ENCODE measurements around the gene CKMT2.

CKMT2 gene

GRCh38 chr5:81189875-81190498 is 43.1 kb upstream of the CKMT2 start:
- Histone ChIP-seq H3K23ac (ENCODE audit: low read length) (no peak overlapping the region), H2AK5ac (ENCODE audit: low read length) (no peak overlapping the region), H3K27ac (ENCODE audit: low read depth, low read length) (no peak overlapping the region), H2BK5ac (ENCODE audit: low read length) (no peak overlapping the region), H3K27me3 (ENCODE audit: insufficient read depth, low read length, poor library complexity) (no peaks in the 10 kb centered on the region), H2BK15ac (replicated peaks; ENCODE audit: low read depth) (no peak overlapping the region), H3K79me1 (ENCODE audit: low read length) (no peaks in the 10 kb centered on the region), H2BK120ac (ENCODE audit: low read depth, low read length) (no peak overlapping the region), H3K18ac (ENCODE audit: low read length) (no peak overlapping the region), H3K36me3 (ENCODE audit: control insufficient read depth, insufficient read depth, low read length) (no peaks in the 10 kb centered on the region), H3K4me2 (ENCODE audit: low read length) (no peak overlapping the region), H4K8ac (ENCODE audit: low read depth, low read length) (no peak overlapping the region), H3K4me1 (ENCODE audit: control insufficient read depth, low read depth, low read length) (no peaks in the 10 kb centered on the region), H3K9ac (ENCODE audit: low read length) (no peak overlapping the region), H4K5ac (ENCODE audit: low read length) (no peak overlapping the region), H3K4ac (ENCODE audit: low read depth, low read length) (no peak overlapping the region), H3K56ac (ENCODE audit: low read length) (no peak overlapping the region), H3K4me3 (ENCODE audit: low read length) (no peak overlapping the region), H3K79me2 (ENCODE audit: control insufficient read depth, insufficient read depth, low read length) (no peaks in the 10 kb centered on the region)
- no peak for DNase-seq
- no CpG with 5 or more reads among the region's 14 CpGs for WGBS (ENCODE audit: extremely low coverage, insufficient coverage, low lambda C conversion rate)

GRCh38 chr5:81191726-81192372 is 41.3 kb upstream of the CKMT2 start:
- WGBS (ENCODE audit: extremely low coverage, insufficient coverage, low lambda C conversion rate), result no CpG with 5 or more reads among the region's 9 CpGs

GRCh38 chr5:81192373-81192750 is 40.8 kb upstream of the CKMT2 start:
- no peak overlapping the region for H2BK15ac ChIP-seq (replicated peaks; ENCODE audit: low read depth)
- DNase-seq, result peak; percentile 52
- H3K79me2 ChIP-seq (ENCODE audit: control insufficient read depth, insufficient read depth, low read length), result no peaks in the 10 kb centered on the region
- no peak overlapping the region for H3K56ac ChIP-seq (ENCODE audit: low read length)
- H4K5ac ChIP-seq (ENCODE audit: low read length), result no peak overlapping the region
- H3K9ac ChIP-seq (ENCODE audit: low read length), result no peak overlapping the region
- H3K79me1 ChIP-seq (ENCODE audit: low read length), result no peaks in the 10 kb centered on the region
- no peak overlapping the region for H3K4me3 ChIP-seq (ENCODE audit: low read length)
- H3K18ac ChIP-seq (ENCODE audit: low read length), result no peak overlapping the region
- H2AK5ac ChIP-seq (ENCODE audit: low read length), result no peak overlapping the region
- H2BK5ac ChIP-seq (ENCODE audit: low read length), result no peak overlapping the region
- H3K4me2 ChIP-seq (ENCODE audit: low read length), result no peak overlapping the region
- H3K4me1 ChIP-seq (ENCODE audit: control insufficient read depth, low read depth, low read length), result no peaks in the 10 kb centered on the region
- no peak overlapping the region for H3K27ac ChIP-seq (ENCODE audit: low read depth, low read length)
- H2BK120ac ChIP-seq (ENCODE audit: low read depth, low read length), result no peak overlapping the region
- no CpG with 5 or more reads among the region's 8 CpGs for WGBS (ENCODE audit: extremely low coverage, insufficient coverage, low lambda C conversion rate)
- no peak overlapping the region for H3K23ac ChIP-seq (ENCODE audit: low read length)
- H3K27me3 ChIP-seq (ENCODE audit: insufficient read depth, low read length, poor library complexity), result no peaks in the 10 kb centered on the region
- H3K36me3 ChIP-seq (ENCODE audit: control insufficient read depth, insufficient read depth, low read length), result no peaks in the 10 kb centered on the region
- H4K8ac ChIP-seq (ENCODE audit: low read depth, low read length), result no peak overlapping the region
- H3K4ac ChIP-seq (ENCODE audit: low read depth, low read length), result no peak overlapping the region

More at GRCh38 chr5:81191726-81192372, 41.3 kb upstream of the CKMT2 start:
- no peaks in the 10 kb centered on the region for H3K4me1 ChIP-seq (ENCODE audit: control insufficient read depth, low read depth, low read length)
- no peak overlapping the region for H2BK120ac ChIP-seq (ENCODE audit: low read depth, low read length)
- no peak overlapping the region for H3K4me2 ChIP-seq (ENCODE audit: low read length)
- no peaks in the 10 kb centered on the region for H3K79me1 ChIP-seq (ENCODE audit: low read length)
- no peak overlapping the region for H4K5ac ChIP-seq (ENCODE audit: low read length)
- no peaks in the 10 kb centered on the region for H3K36me3 ChIP-seq (ENCODE audit: control insufficient read depth, insufficient read depth, low read length)
- no peak overlapping the region for H3K9ac ChIP-seq (ENCODE audit: low read length)
- no peak overlapping the region for H3K27ac ChIP-seq (ENCODE audit: low read depth, low read length)
- no peak overlapping the region for H3K18ac ChIP-seq (ENCODE audit: low read length)
- no peak for DNase-seq
- H3K4ac ChIP-seq (ENCODE audit: low read depth, low read length), result no peak overlapping the region
- no peak overlapping the region for H2BK15ac ChIP-seq (replicated peaks; ENCODE audit: low read depth)
- H3K56ac ChIP-seq (ENCODE audit: low read length), result no peak overlapping the region
- no peak overlapping the region for H3K23ac ChIP-seq (ENCODE audit: low read length)
- no peak overlapping the region for H4K8ac ChIP-seq (ENCODE audit: low read depth, low read length)
- H3K79me2 ChIP-seq (ENCODE audit: control insufficient read depth, insufficient read depth, low read length), result no peaks in the 10 kb centered on the region
- no peak overlapping the region for H3K4me3 ChIP-seq (ENCODE audit: low read length)
- H2AK5ac ChIP-seq (ENCODE audit: low read length), result no peak overlapping the region
- H2BK5ac ChIP-seq (ENCODE audit: low read length), result no peak overlapping the region
- H3K27me3 ChIP-seq (ENCODE audit: insufficient read depth, low read length, poor library complexity), result no peaks in the 10 kb centered on the region

GRCh38 chr5:81194633-81195334 is 38.3 kb upstream of the CKMT2 start:
- H3K18ac ChIP-seq (ENCODE audit: low read length), result no peak overlapping the region
- no CpG with 5 or more reads among the region's 31 CpGs for WGBS (ENCODE audit: extremely low coverage, insufficient coverage, low lambda C conversion rate)

GRCh38 chr5:81195335-81195929 is 37.7 kb upstream of the CKMT2 start:
- Histone ChIP-seq H3K27ac (ENCODE audit: low read depth, low read length) (no peak overlapping the region), H3K36me3 (ENCODE audit: control insufficient read depth, insufficient read depth, low read length) (no peaks in the 10 kb centered on the region), H3K23ac (ENCODE audit: low read length) (no peak overlapping the region), H3K4me3 (ENCODE audit: low read length) (no peak overlapping the region), H3K4me2 (ENCODE audit: low read length) (no peak overlapping the region), H3K27me3 (ENCODE audit: insufficient read depth, low read length, poor library complexity) (no peaks in the 10 kb centered on the region), H2BK120ac (ENCODE audit: low read depth, low read length) (no peak overlapping the region), H2AK5ac (ENCODE audit: low read length) (no peak overlapping the region), H3K79me2 (ENCODE audit: control insufficient read depth, insufficient read depth, low read length) (no peaks in the 10 kb centered on the region), H3K56ac (ENCODE audit: low read length) (no peak overlapping the region), H3K4ac (ENCODE audit: low read depth, low read length) (no peak overlapping the region), H2BK5ac (ENCODE audit: low read length) (no peak overlapping the region), H3K79me1 (ENCODE audit: low read length) (no peaks in the 10 kb centered on the region), H3K4me1 (ENCODE audit: control insufficient read depth, low read depth, low read length) (no peaks in the 10 kb centered on the region), H4K5ac (ENCODE audit: low read length) (no peak overlapping the region), H4K8ac (ENCODE audit: low read depth, low read length) (no peak overlapping the region), H2BK15ac (replicated peaks; ENCODE audit: low read depth) (no peak overlapping the region), H3K18ac (ENCODE audit: low read length) (no peak overlapping the region), H3K9ac (ENCODE audit: low read length) (no peak overlapping the region)
- no peak for DNase-seq
- WGBS (ENCODE audit: extremely low coverage, insufficient coverage, low lambda C conversion rate), result no CpG with 5 or more reads among the region's 5 CpGs

More at GRCh38 chr5:81194633-81195334, 38.3 kb upstream of the CKMT2 start:
- Histone ChIP-seq H3K4me3 (ENCODE audit: low read length) (no peak overlapping the region), H3K4me1 (ENCODE audit: control insufficient read depth, low read depth, low read length) (no peaks in the 10 kb centered on the region), H2BK120ac (ENCODE audit: low read depth, low read length) (no peak overlapping the region), H3K56ac (ENCODE audit: low read length) (peak overlapping the region; percentile 37), H3K27me3 (ENCODE audit: insufficient read depth, low read length, poor library complexity) (no peaks in the 10 kb centered on the region), H2BK5ac (ENCODE audit: low read length) (no peak overlapping the region), H3K4ac (ENCODE audit: low read depth, low read length) (peak overlapping the region; percentile 73), H4K5ac (ENCODE audit: low read length) (no peak overlapping the region), H3K79me1 (ENCODE audit: low read length) (no peaks in the 10 kb centered on the region), H3K23ac (ENCODE audit: low read length) (no peak overlapping the region), H3K79me2 (ENCODE audit: control insufficient read depth, insufficient read depth, low read length) (no peaks in the 10 kb centered on the region), H3K27ac (ENCODE audit: low read depth, low read length) (no peak overlapping the region), H2BK15ac (replicated peaks; ENCODE audit: low read depth) (no peak overlapping the region), H3K4me2 (ENCODE audit: low read length) (no peak overlapping the region), H4K8ac (ENCODE audit: low read depth, low read length) (no peak overlapping the region), H2AK5ac (ENCODE audit: low read length) (no peak overlapping the region), H3K36me3 (ENCODE audit: control insufficient read depth, insufficient read depth, low read length) (no peaks in the 10 kb centered on the region), H3K9ac (ENCODE audit: low read length) (peak overlapping the region; percentile 9)
- DNase-seq, result peak; percentile 86
